ENCODE data around the gene MEAK7.

DNA sequence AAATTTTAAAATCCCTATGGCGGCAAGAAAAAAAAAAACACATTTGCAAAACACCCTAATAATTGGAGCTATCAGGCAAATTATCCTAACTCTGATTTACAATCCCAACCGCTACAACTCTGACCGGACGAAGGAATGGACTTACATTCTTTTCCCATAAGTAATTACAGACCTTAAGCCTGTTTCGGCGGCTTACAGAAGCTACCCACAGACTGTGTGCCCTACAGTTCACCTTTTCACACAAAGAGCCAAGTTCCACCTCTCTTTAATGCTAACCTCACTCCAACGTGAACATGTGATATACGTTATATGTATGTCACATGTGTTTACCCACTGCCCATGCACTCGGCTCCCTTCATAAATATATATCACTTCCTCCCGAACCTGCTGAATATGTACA, 8.7 kb upstream of the MEAK7 start:
- TF ChIP-seq, protein P1, sequence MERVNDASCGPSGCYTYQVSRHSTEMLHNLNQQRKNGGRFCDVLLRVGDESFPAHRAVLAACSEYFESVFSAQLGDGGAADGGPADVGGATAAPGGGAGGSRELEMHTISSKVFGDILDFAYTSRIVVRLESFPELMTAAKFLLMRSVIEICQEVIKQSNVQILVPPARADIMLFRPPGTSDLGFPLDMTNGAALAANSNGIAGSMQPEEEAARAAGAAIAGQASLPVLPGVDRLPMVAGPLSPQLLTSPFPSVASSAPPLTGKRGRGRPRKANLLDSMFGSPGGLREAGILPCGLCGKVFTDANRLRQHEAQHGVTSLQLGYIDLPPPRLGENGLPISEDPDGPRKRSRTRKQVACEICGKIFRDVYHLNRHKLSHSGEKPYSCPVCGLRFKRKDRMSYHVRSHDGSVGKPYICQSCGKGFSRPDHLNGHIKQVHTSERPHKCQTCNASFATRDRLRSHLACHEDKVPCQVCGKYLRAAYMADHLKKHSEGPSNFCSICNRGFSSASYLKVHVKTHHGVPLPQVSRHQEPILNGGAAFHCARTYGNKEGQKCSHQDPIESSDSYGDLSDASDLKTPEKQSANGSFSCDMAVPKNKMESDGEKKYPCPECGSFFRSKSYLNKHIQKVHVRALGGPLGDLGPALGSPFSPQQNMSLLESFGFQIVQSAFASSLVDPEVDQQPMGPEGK (CRISPR knock-in tag; IDR thresholded peaks at IDR 0.05; ENCODE audit: borderline replicate concordance): no peak
- TF ChIP-seq, protein P2, sequence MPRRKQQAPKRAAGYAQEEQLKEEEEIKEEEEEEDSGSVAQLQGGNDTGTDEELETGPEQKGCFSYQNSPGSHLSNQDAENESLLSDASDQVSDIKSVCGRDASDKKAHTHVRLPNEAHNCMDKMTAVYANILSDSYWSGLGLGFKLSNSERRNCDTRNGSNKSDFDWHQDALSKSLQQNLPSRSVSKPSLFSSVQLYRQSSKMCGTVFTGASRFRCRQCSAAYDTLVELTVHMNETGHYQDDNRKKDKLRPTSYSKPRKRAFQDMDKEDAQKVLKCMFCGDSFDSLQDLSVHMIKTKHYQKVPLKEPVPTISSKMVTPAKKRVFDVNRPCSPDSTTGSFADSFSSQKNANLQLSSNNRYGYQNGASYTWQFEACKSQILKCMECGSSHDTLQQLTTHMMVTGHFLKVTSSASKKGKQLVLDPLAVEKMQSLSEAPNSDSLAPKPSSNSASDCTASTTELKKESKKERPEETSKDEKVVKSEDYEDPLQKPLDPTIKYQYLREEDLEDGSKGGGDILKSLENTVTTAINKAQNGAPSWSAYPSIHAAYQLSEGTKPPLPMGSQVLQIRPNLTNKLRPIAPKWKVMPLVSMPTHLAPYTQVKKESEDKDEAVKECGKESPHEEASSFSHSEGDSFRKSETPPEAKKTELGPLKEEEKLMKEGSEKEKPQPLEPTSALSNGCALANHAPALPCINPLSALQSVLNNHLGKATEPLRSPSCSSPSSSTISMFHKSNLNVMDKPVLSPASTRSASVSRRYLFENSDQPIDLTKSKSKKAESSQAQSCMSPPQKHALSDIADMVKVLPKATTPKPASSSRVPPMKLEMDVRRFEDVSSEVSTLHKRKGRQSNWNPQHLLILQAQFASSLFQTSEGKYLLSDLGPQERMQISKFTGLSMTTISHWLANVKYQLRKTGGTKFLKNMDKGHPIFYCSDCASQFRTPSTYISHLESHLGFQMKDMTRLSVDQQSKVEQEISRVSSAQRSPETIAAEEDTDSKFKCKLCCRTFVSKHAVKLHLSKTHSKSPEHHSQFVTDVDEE (CRISPR knock-in tag; IDR thresholded peaks at IDR 0.05): no peak
- TF ChIP-seq, protein P3, sequence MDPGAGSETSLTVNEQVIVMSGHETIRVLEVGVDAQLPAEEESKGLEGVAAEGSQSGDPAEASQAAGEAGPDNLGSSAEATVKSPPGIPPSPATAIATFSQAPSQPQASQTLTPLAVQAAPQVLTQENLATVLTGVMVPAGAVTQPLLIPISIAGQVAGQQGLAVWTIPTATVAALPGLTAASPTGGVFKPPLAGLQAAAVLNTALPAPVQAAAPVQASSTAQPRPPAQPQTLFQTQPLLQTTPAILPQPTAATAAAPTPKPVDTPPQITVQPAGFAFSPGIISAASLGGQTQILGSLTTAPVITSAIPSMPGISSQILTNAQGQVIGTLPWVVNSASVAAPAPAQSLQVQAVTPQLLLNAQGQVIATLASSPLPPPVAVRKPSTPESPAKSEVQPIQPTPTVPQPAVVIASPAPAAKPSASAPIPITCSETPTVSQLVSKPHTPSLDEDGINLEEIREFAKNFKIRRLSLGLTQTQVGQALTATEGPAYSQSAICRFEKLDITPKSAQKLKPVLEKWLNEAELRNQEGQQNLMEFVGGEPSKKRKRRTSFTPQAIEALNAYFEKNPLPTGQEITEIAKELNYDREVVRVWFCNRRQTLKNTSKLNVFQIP (CRISPR knock-in tag; IDR thresholded peaks at IDR 0.05; ENCODE audit: borderline replicate concordance, low read depth): no peak
- TF ChIP-seq PPARA (CRISPR knock-in tag; IDR thresholded peaks at IDR 0.05; ENCODE audit: borderline replicate concordance) (no peak), ZNF8 (CRISPR knock-in tag; IDR thresholded peaks at IDR 0.05) (no peak), CSDC2 (CRISPR knock-in tag; IDR thresholded peaks at IDR 0.05) (no peak), ZFP3 (CRISPR knock-in tag; IDR thresholded peaks at IDR 0.05) (no peak), SNAI2 (CRISPR knock-in tag; IDR thresholded peaks at IDR 0.05) (no peak), ARNTL (CRISPR knock-in tag; IDR thresholded peaks at IDR 0.05; ENCODE audit: borderline replicate concordance, low read depth) (no peak), TCF4 (CRISPR knock-in tag; IDR thresholded peaks at IDR 0.05; ENCODE audit: borderline replicate concordance) (no peak), ZFP30 (CRISPR knock-in tag; IDR thresholded peaks at IDR 0.05) (no peak), ZNF565 (CRISPR knock-in tag; conservative IDR thresholded peaks at IDR 0.05; ENCODE audit: low read depth) (no peak)
- TF ChIP-seq, protein P4, sequence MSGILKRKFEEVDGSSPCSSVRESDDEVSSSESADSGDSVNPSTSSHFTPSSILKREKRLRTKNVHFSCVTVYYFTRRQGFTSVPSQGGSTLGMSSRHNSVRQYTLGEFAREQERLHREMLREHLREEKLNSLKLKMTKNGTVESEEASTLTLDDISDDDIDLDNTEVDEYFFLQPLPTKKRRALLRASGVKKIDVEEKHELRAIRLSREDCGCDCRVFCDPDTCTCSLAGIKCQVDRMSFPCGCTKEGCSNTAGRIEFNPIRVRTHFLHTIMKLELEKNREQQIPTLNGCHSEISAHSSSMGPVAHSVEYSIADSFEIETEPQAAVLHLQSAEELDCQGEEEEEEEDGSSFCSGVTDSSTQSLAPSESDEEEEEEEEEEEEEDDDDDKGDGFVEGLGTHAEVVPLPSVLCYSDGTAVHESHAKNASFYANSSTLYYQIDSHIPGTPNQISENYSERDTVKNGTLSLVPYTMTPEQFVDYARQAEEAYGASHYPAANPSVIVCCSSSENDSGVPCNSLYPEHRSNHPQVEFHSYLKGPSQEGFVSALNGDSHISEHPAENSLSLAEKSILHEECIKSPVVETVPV (CRISPR knock-in tag; IDR thresholded peaks at IDR 0.05): no peak

Measured in SK-N-SH treated with all-trans-retinoic acid at 6 μM for 48 hours (cell line).